PC-9 (cell line): Measurements from ENCODE around the gene PPP6C.

ENCODE experiments used
- CTCF ChIP-seq: fragments of 200-600 bp; sonication (generic); conservative IDR thresholded peaks from 2 replicates; pipeline ENCODE4 v1.6.1; 2017; ENCODE audit warnings: mixed run types, antibody characterized with exemption, mild to moderate bottlenecking, moderate library complexity
- EZH2 ChIP-seq: fragments of 200-600 bp; sonication (generic); IDR thresholded peaks from 2 replicates; pipeline ENCODE4 v1.8.0; 2017; ENCODE audit warnings: antibody characterized with exemption, low read depth

- no peak for TF ChIP-seq CTCF
- TF ChIP-seq EZH2, result no peak
Measured at GRCh38 chr9:125160750-125161149, 28.9 kb downstream of the PPP6C start.
